ENCODE measurements around the gene GPATCH8.

GRCh38 chr17:44374306-44375195 is 128.7 kb downstream of the GPATCH8 start:
- TF ChIP-seq, protein P1, sequence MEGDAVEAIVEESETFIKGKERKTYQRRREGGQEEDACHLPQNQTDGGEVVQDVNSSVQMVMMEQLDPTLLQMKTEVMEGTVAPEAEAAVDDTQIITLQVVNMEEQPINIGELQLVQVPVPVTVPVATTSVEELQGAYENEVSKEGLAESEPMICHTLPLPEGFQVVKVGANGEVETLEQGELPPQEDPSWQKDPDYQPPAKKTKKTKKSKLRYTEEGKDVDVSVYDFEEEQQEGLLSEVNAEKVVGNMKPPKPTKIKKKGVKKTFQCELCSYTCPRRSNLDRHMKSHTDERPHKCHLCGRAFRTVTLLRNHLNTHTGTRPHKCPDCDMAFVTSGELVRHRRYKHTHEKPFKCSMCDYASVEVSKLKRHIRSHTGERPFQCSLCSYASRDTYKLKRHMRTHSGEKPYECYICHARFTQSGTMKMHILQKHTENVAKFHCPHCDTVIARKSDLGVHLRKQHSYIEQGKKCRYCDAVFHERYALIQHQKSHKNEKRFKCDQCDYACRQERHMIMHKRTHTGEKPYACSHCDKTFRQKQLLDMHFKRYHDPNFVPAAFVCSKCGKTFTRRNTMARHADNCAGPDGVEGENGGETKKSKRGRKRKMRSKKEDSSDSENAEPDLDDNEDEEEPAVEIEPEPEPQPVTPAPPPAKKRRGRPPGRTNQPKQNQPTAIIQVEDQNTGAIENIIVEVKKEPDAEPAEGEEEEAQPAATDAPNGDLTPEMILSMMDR (conservative IDR thresholded peaks at IDR 0.05; ENCODE audit: low read depth, low read length), result no peak
- TF ChIP-seq EZH2 (IDR thresholded peaks at IDR 0.05; ENCODE audit: borderline replicate concordance, low read depth, low read length, poor library complexity, severe bottlenecking), result no peak
